ENCODE measurements around the gene TMCC1.
A peak's percentile ranks its signal among the peaks of the same experiment; 100 is the strongest.
"Not testable (repeated sequence)": the region's sequence is repeated elsewhere in the genome, so short reads cannot be mapped to it uniquely, and the experiment has no call there.

The TMCC1 gene

GRCh38 chr3:129676985-129677384 lies 216.5 kb downstream of the TMCC1 start:
- Histone ChIP-seq H3K27me3 (replicated peaks; ENCODE audit: control insufficient read depth, insufficient read depth, low read length) (no peaks in the 10 kb centered on the region), H3K4me3 (ENCODE audit: low read length) (no peak overlapping the region), H3K9me3 (ENCODE audit: control insufficient read depth, low read length) (no peaks in the 10 kb centered on the region), H3K36me3 (ENCODE audit: control insufficient read depth, insufficient read depth, low read length, severe bottlenecking) (peaks cover 14% of the 10 kb centered on the region), H3K9ac (ENCODE audit: low read length) (no peak overlapping the region), H3K4me1 (ENCODE audit: control insufficient read depth, insufficient read depth, low read length) (peaks cover 3% of the 10 kb centered on the region)
- DNase-seq (ENCODE audit: low read depth), result no peak

GRCh38 chr3:129674798-129675123 lies 218.8 kb downstream of the TMCC1 start:
- H3K4me1 ChIP-seq (ENCODE audit: control insufficient read depth, insufficient read depth, low read length); H3K27me3 ChIP-seq (replicated peaks; ENCODE audit: control insufficient read depth, insufficient read depth, low read length); DNase-seq (ENCODE audit: low read depth); H3K4me3 ChIP-seq (ENCODE audit: low read length); H3K9me3 ChIP-seq (ENCODE audit: control insufficient read depth, low read length); H3K9ac ChIP-seq (ENCODE audit: low read length): not testable (repeated sequence)
- H3K36me3 ChIP-seq (ENCODE audit: control insufficient read depth, insufficient read depth, low read length, severe bottlenecking), result peaks cover 25% of the 10 kb centered on the region

- peaks cover 3% of the 10 kb centered on the region for H3K4me1 ChIP-seq (ENCODE audit: control insufficient read depth, insufficient read depth, low read length)
- no peaks in the 10 kb centered on the region for H3K9me3 ChIP-seq (ENCODE audit: control insufficient read depth, low read length)
- peaks cover 31% of the 10 kb centered on the region for H3K36me3 ChIP-seq (ENCODE audit: control insufficient read depth, insufficient read depth, low read length, severe bottlenecking)
These were observed 219.4 kb downstream of the TMCC1 start for GRCh38 chr3:129673897-129674797.

GRCh38 chr3:129673012-129673411 lies 220.5 kb downstream of the TMCC1 start:
- no peaks in the 10 kb centered on the region for H3K9me3 ChIP-seq (ENCODE audit: control insufficient read depth, low read length)
- H3K27me3 ChIP-seq (replicated peaks; ENCODE audit: control insufficient read depth, insufficient read depth, low read length), result no peaks in the 10 kb centered on the region
- peaks cover 3% of the 10 kb centered on the region for H3K4me1 ChIP-seq (ENCODE audit: control insufficient read depth, insufficient read depth, low read length)
- peaks cover 36% of the 10 kb centered on the region for H3K36me3 ChIP-seq (ENCODE audit: control insufficient read depth, insufficient read depth, low read length, severe bottlenecking)
- H3K4me3 ChIP-seq (ENCODE audit: low read length), result no peak overlapping the region
- H3K9ac ChIP-seq (ENCODE audit: low read length), result no peak overlapping the region
- no peak for DNase-seq (ENCODE audit: low read depth)

More at GRCh38 chr3:129673897-129674797, 219.4 kb downstream of the TMCC1 start:
- Histone ChIP-seq H3K27me3 (replicated peaks; ENCODE audit: control insufficient read depth, insufficient read depth, low read length) (no peaks in the 10 kb centered on the region), H3K4me3 (ENCODE audit: low read length) (no peak overlapping the region), H3K9ac (ENCODE audit: low read length) (no peak overlapping the region)
- no peak for DNase-seq (ENCODE audit: low read depth)

GRCh38 chr3:129672412-129672811 lies 221.1 kb downstream of the TMCC1 start:
- Histone ChIP-seq H3K9ac (ENCODE audit: low read length) (no peak overlapping the region), H3K9me3 (ENCODE audit: control insufficient read depth, low read length) (no peaks in the 10 kb centered on the region), H3K36me3 (ENCODE audit: control insufficient read depth, insufficient read depth, low read length, severe bottlenecking) (peaks cover 42% of the 10 kb centered on the region), H3K27me3 (replicated peaks; ENCODE audit: control insufficient read depth, insufficient read depth, low read length) (no peaks in the 10 kb centered on the region), H3K4me1 (ENCODE audit: control insufficient read depth, insufficient read depth, low read length) (peaks cover 3% of the 10 kb centered on the region), H3K4me3 (ENCODE audit: low read length) (no peak overlapping the region)
- no peak for DNase-seq (ENCODE audit: low read depth)

GRCh38 chr3:129665024-129665768 lies 228.3 kb downstream of the TMCC1 start:
- Histone ChIP-seq H3K4me3 (ENCODE audit: low read length) (peak overlapping the region; percentile 18), H3K9ac (ENCODE audit: low read length) (no peak overlapping the region), H3K36me3 (ENCODE audit: control insufficient read depth, insufficient read depth, low read length, severe bottlenecking) (peaks cover 55% of the 10 kb centered on the region), H3K4me1 (ENCODE audit: control insufficient read depth, insufficient read depth, low read length) (peaks cover 36% of the 10 kb centered on the region), H3K27me3 (replicated peaks; ENCODE audit: control insufficient read depth, insufficient read depth, low read length) (no peaks in the 10 kb centered on the region), H3K9me3 (ENCODE audit: control insufficient read depth, low read length) (no peaks in the 10 kb centered on the region)
- peak; percentile 69 for DNase-seq (ENCODE audit: low read depth)

GRCh38 chr3:129663930-129664646 lies 229.4 kb downstream of the TMCC1 start:
- peaks cover 55% of the 10 kb centered on the region for H3K36me3 ChIP-seq (ENCODE audit: control insufficient read depth, insufficient read depth, low read length, severe bottlenecking)
- peak; percentile 19 for DNase-seq (ENCODE audit: low read depth)
- no peaks in the 10 kb centered on the region for H3K27me3 ChIP-seq (replicated peaks; ENCODE audit: control insufficient read depth, insufficient read depth, low read length)
- H3K4me1 ChIP-seq (ENCODE audit: control insufficient read depth, insufficient read depth, low read length), result peaks cover 36% of the 10 kb centered on the region
- H3K9ac ChIP-seq (ENCODE audit: low read length), result peak overlapping the region; percentile 15
- H3K4me3 ChIP-seq (ENCODE audit: low read length), result no peak overlapping the region
- no peaks in the 10 kb centered on the region for H3K9me3 ChIP-seq (ENCODE audit: control insufficient read depth, low read length)

GRCh38 chr3:129663045-129663446 lies 230.5 kb downstream of the TMCC1 start:
- Histone ChIP-seq H3K9me3 (ENCODE audit: control insufficient read depth, low read length) (no peaks in the 10 kb centered on the region), H3K4me3 (ENCODE audit: low read length) (no peak overlapping the region), H3K36me3 (ENCODE audit: control insufficient read depth, insufficient read depth, low read length, severe bottlenecking) (peaks cover 46% of the 10 kb centered on the region), H3K4me1 (ENCODE audit: control insufficient read depth, insufficient read depth, low read length) (peaks cover 37% of the 10 kb centered on the region), H3K27me3 (replicated peaks; ENCODE audit: control insufficient read depth, insufficient read depth, low read length) (no peaks in the 10 kb centered on the region), H3K9ac (ENCODE audit: low read length) (no peak overlapping the region)
- no peak for DNase-seq (ENCODE audit: low read depth)

GRCh38 chr3:129662191-129662608 lies 231.3 kb downstream of the TMCC1 start:
- no peak overlapping the region for H3K4me3 ChIP-seq (ENCODE audit: low read length)
- H3K27me3 ChIP-seq (replicated peaks; ENCODE audit: control insufficient read depth, insufficient read depth, low read length), result no peaks in the 10 kb centered on the region
- H3K36me3 ChIP-seq (ENCODE audit: control insufficient read depth, insufficient read depth, low read length, severe bottlenecking), result peaks cover 37% of the 10 kb centered on the region
- DNase-seq (ENCODE audit: low read depth), result no peak
- no peaks in the 10 kb centered on the region for H3K9me3 ChIP-seq (ENCODE audit: control insufficient read depth, low read length)
- H3K9ac ChIP-seq (ENCODE audit: low read length), result no peak overlapping the region
- H3K4me1 ChIP-seq (ENCODE audit: control insufficient read depth, insufficient read depth, low read length), result peaks cover 45% of the 10 kb centered on the region

- DNase-seq (ENCODE audit: low read depth), result no peak
- Histone ChIP-seq H3K27me3 (replicated peaks; ENCODE audit: control insufficient read depth, insufficient read depth, low read length) (no peaks in the 10 kb centered on the region), H3K9me3 (ENCODE audit: control insufficient read depth, low read length) (no peaks in the 10 kb centered on the region), H3K4me1 (ENCODE audit: control insufficient read depth, insufficient read depth, low read length) (peaks cover 50% of the 10 kb centered on the region), H3K9ac (ENCODE audit: low read length) (no peak overlapping the region), H3K4me3 (ENCODE audit: low read length) (no peak overlapping the region), H3K36me3 (ENCODE audit: control insufficient read depth, insufficient read depth, low read length, severe bottlenecking) (peaks cover 36% of the 10 kb centered on the region)
These were observed 231.7 kb downstream of the TMCC1 start for GRCh38 chr3:129661766-129662165.

Measured in adipocyte (in vitro differentiated cells).